ENCODE results near the gene CHST11.

DNA sequence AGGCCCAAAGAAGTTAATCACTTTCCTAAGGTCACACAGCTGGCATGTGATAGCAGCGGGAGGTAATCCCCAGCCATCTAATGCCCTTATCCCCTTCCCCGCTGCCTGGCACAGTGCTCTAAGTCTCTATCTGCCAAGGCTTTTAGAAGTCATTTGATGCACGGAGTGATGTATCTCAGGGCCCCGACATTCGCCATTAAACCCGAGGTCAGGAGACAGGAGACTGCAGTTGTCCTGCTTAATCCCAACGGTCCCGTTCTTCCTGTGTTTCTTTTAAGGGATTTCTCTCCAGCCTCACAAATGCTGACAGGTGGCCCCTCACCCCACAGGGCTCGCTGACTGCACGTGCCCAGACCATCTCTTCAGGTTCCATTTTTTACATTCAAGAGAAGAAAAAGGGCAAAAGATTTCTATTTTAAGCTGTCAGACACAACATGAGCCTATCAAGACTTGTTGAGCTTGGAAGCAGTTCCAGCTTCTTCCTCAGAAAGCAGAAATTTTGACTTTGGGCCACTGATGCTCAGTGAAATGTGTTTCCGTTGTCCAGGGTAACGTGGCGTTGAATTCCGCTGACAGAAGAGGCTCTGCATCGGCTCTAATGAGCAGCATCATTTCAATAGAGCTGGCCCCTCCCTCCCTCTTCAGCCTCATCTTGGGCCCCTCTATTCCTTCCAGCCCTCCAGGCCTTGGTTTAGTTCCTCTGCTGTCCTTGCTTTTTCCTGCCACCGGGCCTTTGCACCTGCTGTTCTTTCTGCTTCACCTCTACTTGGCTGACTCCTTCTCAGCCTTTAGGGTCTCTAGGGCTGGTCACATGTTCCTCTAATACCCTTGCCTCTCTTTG lies 171.5 kb downstream of the CHST11 start:
- TF ChIP-seq TAF1 (IDR thresholded peaks at IDR 0.05; ENCODE audit: low read depth, low read length) (no peak), POLR2AphosphoS5 (IDR thresholded peaks at IDR 0.05; ENCODE audit: low read depth, low read length) (no peak)
